Measurements from ENCODE around the gene BNIP5. TPM values are rescaled to one million over a fixed set of nuclear protein-coding genes. Genes with fewer than 3 reads are reported as not detected.

Gene BNIP5
- total RNA-seq, 6 experiments from 2014 or later: not detected

GRCh38 chr6:36333931-36334725 lies 2.6 kb downstream of the BNIP5 start:
- no peak for DNase-seq
- Mint-ChIP-seq H3K27ac (no peak overlapping the region), H3K4me1 (ENCODE audit: low read depth) (peaks cover 11% of the 10 kb centered on the region; the same call in 1 of the 2 replicates)

GRCh38 chr6:36333171-36333895 lies 3.4 kb downstream of the BNIP5 start:
- no peaks in the 10 kb centered on the region for H3K9me3 Mint-ChIP-seq
- H3K27ac Mint-ChIP-seq: no peak overlapping the region
- peaks cover 72% of the 10 kb centered on the region for H3K27me3 Mint-ChIP-seq (ENCODE audit: insufficient read depth)
- no peaks in the 10 kb centered on the region for H3K36me3 Mint-ChIP-seq (ENCODE audit: low read depth)
- no peak overlapping the region for H3K4me3 Mint-ChIP-seq
- DNase-seq: no peak
- TF ChIP-seq CTCF (IDR thresholded peaks at IDR 0.05): no peak
- H3K4me1 Mint-ChIP-seq (ENCODE audit: low read depth): peaks cover 11% of the 10 kb centered on the region; the same call in 1 of the 2 replicates

More at GRCh38 chr6:36333931-36334725, 2.6 kb downstream of the BNIP5 start:
- no peaks in the 10 kb centered on the region for H3K9me3 Mint-ChIP-seq
- peaks cover 68% of the 10 kb centered on the region for H3K27me3 Mint-ChIP-seq (ENCODE audit: insufficient read depth)
- no peaks in the 10 kb centered on the region for H3K36me3 Mint-ChIP-seq (ENCODE audit: low read depth)
- no peak for TF ChIP-seq CTCF (IDR thresholded peaks at IDR 0.05)
- H3K4me3 Mint-ChIP-seq: no peak overlapping the region

GRCh38 chr6:36331381-36331780 lies 5.3 kb downstream of the BNIP5 start:
- H3K9me3 Mint-ChIP-seq: no peaks in the 10 kb centered on the region
- H3K27me3 Mint-ChIP-seq (ENCODE audit: insufficient read depth): peaks cover 76% of the 10 kb centered on the region
- no peak overlapping the region for H3K4me3 Mint-ChIP-seq
- DNase-seq: no peak
- no peak overlapping the region for H3K27ac Mint-ChIP-seq
- peaks cover 11% of the 10 kb centered on the region; the same call in 1 of the 2 replicates for H3K4me1 Mint-ChIP-seq (ENCODE audit: low read depth)
- TF ChIP-seq CTCF (IDR thresholded peaks at IDR 0.05): no peak
- H3K36me3 Mint-ChIP-seq (ENCODE audit: low read depth): no peaks in the 10 kb centered on the region

- no peak overlapping the region for H3K4me3 Mint-ChIP-seq
- no peak for TF ChIP-seq CTCF (IDR thresholded peaks at IDR 0.05)
- no peak overlapping the region for H3K27ac Mint-ChIP-seq
- H3K27me3 Mint-ChIP-seq (ENCODE audit: insufficient read depth): peaks cover 69% of the 10 kb centered on the region
- no peak for DNase-seq
- H3K36me3 Mint-ChIP-seq (ENCODE audit: low read depth): no peaks in the 10 kb centered on the region
- H3K9me3 Mint-ChIP-seq: no peaks in the 10 kb centered on the region
- H3K4me1 Mint-ChIP-seq (ENCODE audit: low read depth): peaks cover 11% of the 10 kb centered on the region; the same call in 1 of the 2 replicates
Measured at GRCh38 chr6:36330366-36330765, 6.3 kb downstream of the BNIP5 start.

- Mint-ChIP-seq H3K4me1 (ENCODE audit: low read depth) (peaks cover 10% of the 10 kb centered on the region; the same call in 1 of the 2 replicates), H3K36me3 (ENCODE audit: low read depth) (no peaks in the 10 kb centered on the region)
- no peak for TF ChIP-seq CTCF (IDR thresholded peaks at IDR 0.05)
Measured at GRCh38 chr6:36329798-36330291, 6.8 kb downstream of the BNIP5 start.

More at GRCh38 chr6:36329798-36330291, 6.8 kb downstream of the BNIP5 start:
- DNase-seq: no peak
- Mint-ChIP-seq H3K27ac (no peak overlapping the region), H3K27me3 (ENCODE audit: insufficient read depth) (peaks cover 66% of the 10 kb centered on the region), H3K4me3 (no peak overlapping the region), H3K9me3 (no peaks in the 10 kb centered on the region)
